Thyroid gland (tissue), 4 donors: Measurements from ENCODE around the gene PGP.

ENCODE experiments used
- CTCF ChIP-seq, 6 experiments: fragments of 200-600 bp in 3 of 6; fragments of 450-650 bp in 3 of 6; sonication (generic) in 3 of 6; IDR thresholded peaks; one replicate each; pipeline ENCODE4 v1.5.1; 2016 to 2019; ENCODE audit warnings: antibody characterized with exemption in 6 of 6, mild to moderate bottlenecking in 2 of 6, inconsistent platforms in 1 of 6, moderate library complexity in 1 of 6
- POLR2A ChIP-seq, 2 donors: fragments of 450-650 bp; IDR thresholded peaks; one replicate each; pipeline ENCODE4 v1.6.1; 2017; ENCODE audit warnings: antibody characterized with exemption in 2 of 2, mild to moderate bottlenecking in 2 of 2, moderate library complexity in 1 of 2

GRCh38 chr16:2190659-2191445 lies 23.8 kb downstream of the PGP start:
- TF ChIP-seq CTCF (IDR thresholded peaks at IDR 0.05): no peak
- no peak for TF ChIP-seq POLR2A (IDR thresholded peaks at IDR 0.05)
